HG03354 (cell line): ENCODE data around the gene KRT39.
"Not testable (repeated sequence)": the region's sequence is repeated elsewhere in the genome, so short reads cannot be mapped to it uniquely, and the experiment has no call there.

Experiments used
- ATAC-seq: cut with Tn5 transposase; IDR thresholded peaks from one replicate; pipeline ENCODE4 v1.9.1; 2021; ENCODE audit warnings: mild to moderate bottlenecking; ENCODE audit not compliant: unreplicated experiment, poor library complexity, severe bottlenecking

The KRT39 gene

GRCh38 chr17:40947929-40948328 lies 18.8 kb downstream of the KRT39 start:
- no peak for ATAC-seq

DNA sequence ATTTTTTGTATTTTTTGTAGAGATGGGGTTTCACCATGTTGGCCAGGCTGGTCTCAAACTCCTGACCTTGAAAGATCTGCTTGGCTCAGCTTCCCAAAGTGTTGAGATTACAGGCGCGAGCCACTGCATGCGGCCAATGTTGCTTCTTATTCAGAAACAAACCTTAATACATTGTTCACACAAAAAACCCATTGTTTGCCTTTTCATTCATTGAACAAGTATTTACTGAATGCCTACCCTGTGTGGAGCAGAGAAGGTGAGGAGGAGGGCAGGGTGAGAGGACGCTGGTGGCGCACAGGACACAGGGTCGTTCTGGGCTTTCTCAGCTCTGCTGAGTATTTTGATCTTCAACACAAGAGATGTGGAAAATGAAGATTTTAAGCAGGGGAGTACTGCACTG lies 21.3 kb downstream of the KRT39 start:
- ATAC-seq, result no peak

GRCh38 chr17:40944531-40944930 lies 22.2 kb downstream of the KRT39 start:
- no peak for ATAC-seq

DNA sequence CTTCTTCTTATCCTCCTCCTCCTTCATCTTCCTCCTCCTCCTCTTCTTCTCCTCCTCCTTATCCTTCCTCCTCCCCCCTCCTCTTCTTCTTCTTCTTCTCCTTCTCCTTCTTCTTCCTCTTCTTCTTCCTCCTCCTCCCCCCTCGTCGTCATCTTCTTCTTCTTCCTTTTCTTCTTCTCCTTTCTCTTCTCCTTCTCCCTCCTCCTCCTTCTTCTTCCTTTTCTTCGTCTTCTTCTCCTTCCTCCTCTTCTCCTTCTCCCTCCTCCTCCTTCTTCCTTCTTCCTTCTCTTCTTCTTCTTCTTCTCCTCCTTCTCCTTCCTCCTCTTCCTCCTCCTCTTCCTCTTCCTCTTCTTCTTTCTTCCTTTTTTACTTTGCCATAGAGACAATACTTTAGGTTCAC lies 24.2 kb downstream of the KRT39 start:
- ATAC-seq, result no peak

- no peak for ATAC-seq
Observed at GRCh38 chr17:40940266-40940665, 26.5 kb downstream of the KRT39 start.

DNA sequence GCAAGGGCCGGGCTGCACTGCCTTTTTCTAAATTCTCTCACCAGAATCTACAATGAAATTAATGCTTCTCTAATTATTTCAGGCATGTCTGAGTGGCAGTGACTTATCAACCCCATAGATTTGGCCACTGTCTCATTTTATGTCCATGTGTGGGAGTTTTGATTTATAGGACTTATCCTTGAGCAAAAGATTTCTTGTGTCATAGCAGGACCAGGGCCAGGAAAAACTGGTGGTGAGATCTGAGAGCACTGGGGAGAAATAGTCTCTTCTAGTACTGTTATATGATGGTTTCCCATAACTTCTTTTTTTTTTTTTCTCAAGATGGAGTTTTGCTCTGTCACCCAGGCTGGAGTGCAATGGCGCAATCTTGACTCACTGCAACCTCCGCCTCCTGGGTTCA lies 27.8 kb downstream of the KRT39 start:
- no peak for ATAC-seq

DNA sequence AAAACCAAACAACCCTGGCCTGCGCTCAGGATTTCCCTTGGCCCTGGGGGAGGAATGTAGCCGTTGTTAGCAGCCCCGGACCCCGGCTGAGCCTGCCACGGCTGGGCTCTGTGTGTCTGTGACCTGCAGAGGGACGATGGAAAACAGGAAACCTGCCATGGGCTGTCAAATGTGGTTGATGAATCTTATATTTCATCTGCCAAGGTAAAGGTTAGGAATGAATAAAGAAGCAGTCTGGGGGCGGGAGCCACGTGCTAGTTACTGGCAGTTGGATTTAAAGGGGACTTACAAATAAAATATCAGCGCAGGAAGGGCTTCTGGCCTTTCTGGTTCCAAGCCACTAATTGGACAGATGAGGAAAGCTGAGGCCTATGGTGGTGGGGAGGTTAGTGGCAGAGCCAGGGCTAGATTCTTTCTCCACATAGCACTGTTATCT lies 29.3 kb downstream of the KRT39 start, which contains the start of gene KRT23:
KRT23 (minus strand) TSS at position 263 of the 436 bp plus-strand sequence. CDS start 1,043 bp downstream, outside the sequence.
- ATAC-seq, result no peak

GRCh38 chr17:40936976-40937375 lies 29.8 kb downstream of the KRT39 start:
- ATAC-seq, result no peak

DNA sequence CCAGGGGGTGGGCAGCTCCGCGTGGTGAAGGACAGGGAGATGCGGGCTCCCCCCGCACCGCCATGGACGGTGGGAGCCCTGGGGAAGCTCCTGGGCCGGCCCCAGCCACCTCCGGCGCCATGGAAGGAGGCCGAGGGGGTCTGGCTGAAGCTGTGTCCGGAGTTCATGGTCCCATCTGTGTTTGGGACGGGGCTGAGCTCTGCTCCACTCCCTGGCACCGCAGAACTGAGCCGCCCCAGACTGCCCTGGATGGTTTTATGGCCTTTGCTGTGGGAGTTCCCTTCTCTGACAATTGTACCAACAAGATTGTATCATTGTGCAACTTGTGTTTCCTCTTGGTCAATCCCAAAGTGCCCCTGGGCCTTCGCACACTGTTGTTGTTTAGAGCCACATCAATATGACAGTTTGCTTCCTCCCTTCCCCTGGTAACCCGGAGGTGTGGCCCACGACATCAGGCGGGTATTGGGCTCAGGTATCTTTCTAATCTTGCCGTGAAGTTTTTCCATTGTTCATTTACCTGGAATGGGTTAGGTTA lies 30.2 kb downstream of the KRT39 start:
- no peak for ATAC-seq

DNA sequence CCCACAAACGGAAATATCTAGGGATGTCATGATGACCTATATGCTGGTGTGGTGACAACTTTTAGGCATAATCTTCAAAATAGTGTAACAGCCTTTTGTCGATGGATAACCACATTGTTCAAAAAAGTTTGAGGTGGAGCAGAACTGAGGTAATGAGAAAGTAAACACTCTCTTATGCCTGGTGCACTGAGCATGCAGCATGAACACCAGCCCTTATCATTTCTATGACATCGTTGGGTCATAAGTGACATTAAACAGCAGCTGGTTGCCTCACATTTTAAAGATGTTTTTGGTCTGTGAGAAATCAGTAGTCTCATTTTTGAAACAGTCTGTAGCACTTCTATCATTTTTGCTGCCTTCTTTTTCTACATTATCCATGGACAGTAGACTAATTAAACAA lies 31.1 kb downstream of the KRT39 start:
- ATAC-seq, result no peak

- ATAC-seq, result no peak
Observed at GRCh38 chr17:40932608-40933007, 34.1 kb downstream of the KRT39 start.

DNA sequence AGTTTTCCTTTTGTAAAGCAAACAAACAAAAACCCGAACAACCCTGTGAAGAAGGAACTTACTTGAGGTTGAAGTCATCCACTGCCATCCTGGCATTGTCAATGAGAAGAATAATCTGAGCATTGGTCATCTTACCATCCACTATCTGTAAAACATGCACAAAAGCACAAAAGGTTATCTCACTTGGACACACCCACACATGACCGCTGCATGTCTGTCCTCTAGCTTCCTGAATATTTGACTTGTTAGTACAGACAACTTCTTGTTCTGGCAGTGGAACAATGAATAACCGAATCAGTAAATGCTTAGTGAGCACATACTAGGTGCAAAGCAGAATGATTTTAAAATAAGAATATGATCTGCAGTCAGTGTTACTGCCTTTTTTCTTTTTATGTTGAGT lies 35.4 kb downstream of the KRT39 start:
- ATAC-seq, result no peak

- no peak for ATAC-seq
Observed at GRCh38 chr17:40926341-40926740, 40.4 kb downstream of the KRT39 start.

DNA sequence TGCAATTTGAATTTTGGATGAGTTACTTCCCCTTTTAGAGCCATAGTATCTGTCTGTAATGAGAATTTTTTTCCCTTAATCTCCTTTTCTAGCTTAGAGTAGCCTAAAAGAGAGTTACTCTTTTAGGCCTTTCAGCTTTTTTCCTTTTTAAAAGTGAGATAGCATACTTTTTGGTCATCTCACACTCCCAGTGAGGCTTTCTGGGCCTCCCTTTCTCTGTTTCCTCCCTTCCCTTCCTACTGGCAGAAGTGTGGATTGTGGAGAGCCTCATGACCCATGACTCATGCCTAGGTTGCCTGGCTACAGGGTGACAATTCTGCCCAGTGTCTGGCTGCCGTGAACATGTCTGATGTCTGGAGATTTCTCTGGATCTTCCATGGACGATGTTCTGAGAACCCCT lies 44.5 kb downstream of the KRT39 start:
- no peak for ATAC-seq

DNA sequence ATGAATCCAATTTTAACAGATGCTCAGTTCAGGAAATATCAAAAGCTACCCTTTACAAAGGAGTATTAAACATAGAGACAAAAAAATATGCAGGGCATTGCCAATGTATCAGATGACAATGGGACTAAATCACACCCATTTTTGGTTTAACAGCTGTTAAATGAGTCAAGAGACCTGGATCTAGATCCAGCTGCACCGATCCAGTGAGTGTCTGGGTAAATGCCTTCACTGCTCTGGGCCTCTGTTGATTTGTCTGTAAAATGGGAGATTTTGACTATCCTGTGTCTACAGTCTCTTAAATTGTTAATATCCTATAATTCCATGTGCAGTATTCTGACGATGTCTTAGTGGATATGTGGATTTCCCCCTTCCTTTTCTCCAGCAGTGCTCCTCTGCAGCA lies 45.7 kb downstream of the KRT39 start:
- no peak for ATAC-seq

DNA sequence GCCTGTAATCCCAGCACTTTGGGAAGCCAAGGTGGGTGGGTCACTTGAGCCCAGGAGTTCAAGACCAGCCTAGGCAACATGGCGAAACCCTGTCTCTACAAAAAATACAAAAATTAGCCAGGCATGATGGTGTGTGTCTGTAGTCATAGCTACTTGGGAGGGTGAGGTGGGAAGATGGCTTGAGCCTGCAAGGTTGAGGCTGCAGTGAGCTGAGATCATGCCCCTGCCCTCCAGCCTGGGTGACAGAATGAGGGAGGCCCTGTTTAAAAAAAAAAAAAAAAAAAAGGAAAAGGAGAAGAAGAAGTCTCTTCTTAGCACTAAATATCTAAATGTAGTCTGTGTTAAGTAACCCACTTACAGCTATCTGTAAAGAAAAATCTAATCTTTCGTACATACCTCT lies 49.6 kb downstream of the KRT39 start:
- ATAC-seq, result not testable (repeated sequence)

GRCh38 chr17:40916366-40916765 lies 50.4 kb downstream of the KRT39 start:
- ATAC-seq, result no peak

DNA sequence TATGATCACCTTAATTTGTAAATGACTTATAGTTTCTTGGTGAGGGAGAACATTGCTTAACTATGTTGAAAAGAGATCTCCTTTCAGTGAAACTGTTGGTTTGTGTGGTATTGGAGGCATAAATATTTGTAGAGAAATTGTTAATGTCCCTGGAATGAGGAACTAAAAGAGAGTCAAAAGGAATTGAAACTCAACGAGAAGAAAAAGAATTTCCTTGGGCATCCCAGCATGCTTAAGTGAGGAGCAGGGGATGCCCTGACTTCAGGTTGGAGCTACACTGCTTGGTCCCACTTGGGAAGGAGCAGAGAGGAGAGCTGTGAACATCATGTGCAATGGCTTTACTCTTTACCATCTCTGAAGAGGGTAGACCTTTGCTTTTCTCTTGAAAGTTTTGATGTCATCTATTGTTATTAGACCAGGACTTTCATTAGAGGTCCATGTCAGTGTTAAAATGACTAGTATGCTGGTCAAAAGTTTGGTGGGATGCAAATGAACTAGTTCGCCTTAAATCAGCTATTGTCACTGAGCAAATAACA lies 51.0 kb downstream of the KRT39 start:
- ATAC-seq, result no peak

GRCh38 chr17:40915199-40915661 lies 51.5 kb downstream of the KRT39 start:
- no peak for ATAC-seq

DNA sequence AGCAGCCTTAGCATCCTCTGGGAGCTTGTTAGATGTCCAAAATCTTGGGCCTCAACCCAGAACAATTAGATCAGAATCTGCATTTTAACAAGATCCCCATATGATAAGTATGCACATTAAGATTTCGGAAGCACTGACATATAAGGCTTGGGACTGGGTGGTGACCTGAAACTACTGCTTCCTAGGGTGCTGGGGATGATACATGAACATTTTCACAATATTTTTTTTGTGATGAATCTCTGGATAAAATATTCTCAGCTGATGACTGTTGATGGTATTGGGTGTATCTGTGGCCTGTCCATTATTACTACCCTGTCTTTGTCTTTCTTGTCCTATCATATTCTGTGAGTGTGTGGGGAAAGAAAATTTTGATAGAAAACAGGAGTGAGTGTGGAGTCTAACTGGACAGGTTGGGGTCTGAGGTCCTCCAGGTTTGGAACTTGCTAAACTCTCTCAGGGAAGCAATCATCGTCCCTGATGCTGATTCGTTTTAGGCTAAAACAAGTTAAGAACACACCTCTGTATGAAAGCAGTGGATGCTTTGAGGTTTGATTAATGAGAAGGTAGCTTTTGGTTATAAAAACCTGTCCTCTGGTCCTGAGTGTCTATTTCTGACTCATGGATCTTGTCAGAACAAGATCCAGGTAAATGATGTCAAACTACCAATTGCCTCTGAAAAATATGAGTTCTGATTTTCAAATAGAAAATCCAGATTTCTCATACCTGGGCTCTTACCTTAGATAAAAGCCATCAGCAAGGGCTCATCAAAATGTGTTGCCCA lies 52.5 kb downstream of the KRT39 start:
- ATAC-seq, result no peak
